Trophoblast cell (in vitro differentiated cells and primary cell): Measurements from ENCODE around the gene CDC45.

Experiments
- DNase-seq, 2 donors: peaks; one replicate each; pipeline ENCODE4 v3.0.0-alpha.2; 2016
- H2AFZ ChIP-seq: 2 replicates; pipeline ENCODE4 v1.6.1; 2013; ENCODE audit warnings: low read length, moderate library complexity, mild to moderate bottlenecking; ENCODE audit not compliant: insufficient read depth, poor library complexity
- H2AK5ac ChIP-seq: 2 replicates; pipeline ENCODE4 v1.6.1; 2013; ENCODE audit warnings: mild to moderate bottlenecking, low read length
- H2BK120ac ChIP-seq: 2 replicates; pipeline ENCODE4 v1.6.1; 2013; ENCODE audit warnings: low read length, mild to moderate bottlenecking, moderate library complexity; ENCODE audit not compliant: insufficient read depth, poor library complexity
- H2BK12ac ChIP-seq: 2 replicates; pipeline ENCODE4 v1.6.1; 2013; ENCODE audit warnings: mild to moderate bottlenecking, low read length, moderate library complexity
- H2BK5ac ChIP-seq: 2 replicates; pipeline ENCODE4 v1.6.1; 2013; ENCODE audit warnings: low read length, low read depth, moderate library complexity, mild to moderate bottlenecking; ENCODE audit not compliant: poor library complexity
- H3K14ac ChIP-seq: 2 replicates; pipeline ENCODE4 v1.6.1; 2013; ENCODE audit warnings: mild to moderate bottlenecking, low read length
- H3K18ac ChIP-seq: 2 replicates; pipeline ENCODE4 v1.6.1; 2013; ENCODE audit warnings: mild to moderate bottlenecking, low read length
- H3K23ac ChIP-seq: 2 replicates; pipeline ENCODE4 v1.6.1; 2013; ENCODE audit warnings: low read length
- H3K27ac ChIP-seq: 2 replicates; pipeline ENCODE4 v1.5.1; 2013; ENCODE audit warnings: low read depth, mild to moderate bottlenecking, inconsistent platforms, low read length, moderate library complexity
- H3K27me3 ChIP-seq: 2 replicates; pipeline ENCODE4 v1.6.1; 2013; ENCODE audit warnings: inconsistent platforms, mild to moderate bottlenecking, low read length, moderate library complexity; ENCODE audit not compliant: insufficient read depth
- H3K36me3 ChIP-seq, 2 experiments: 1 replicate in 1 of 2; 2 replicates in 1 of 2; pipeline ENCODE4 v1.6.1; 2013; ENCODE audit warnings: low read length in 2 of 2, mild to moderate bottlenecking in 2 of 2, moderate library complexity in 1 of 2; ENCODE audit not compliant: insufficient read depth in 2 of 2, control insufficient read depth in 1 of 2
- H3K4ac ChIP-seq: 2 replicates; pipeline ENCODE4 v1.6.1; 2013; ENCODE audit warnings: low read depth, mild to moderate bottlenecking, low read length, moderate library complexity
- H3K4me1 ChIP-seq, 2 experiments: 1 replicate in 1 of 2; 2 replicates in 1 of 2; pipeline ENCODE4 v1.6.1; 2013; ENCODE audit warnings: low read length in 2 of 2, mild to moderate bottlenecking in 2 of 2, moderate library complexity in 1 of 2; ENCODE audit not compliant: insufficient read depth in 2 of 2, control insufficient read depth in 1 of 2
- H3K4me2 ChIP-seq: 2 replicates; pipeline ENCODE4 v1.6.1; 2013; ENCODE audit warnings: inconsistent platforms, mild to moderate bottlenecking, low read length, moderate library complexity
- H3K4me3 ChIP-seq: 2 replicates; pipeline ENCODE4 v1.5.1; 2013; ENCODE audit warnings: mild to moderate bottlenecking, low read depth, low read length, inconsistent platforms
- H3K79me1 ChIP-seq: one replicate; pipeline ENCODE4 v1.6.1; 2013; ENCODE audit warnings: low read length
- H3K79me2 ChIP-seq: 2 replicates; pipeline ENCODE4 v1.6.1; 2013; ENCODE audit warnings: low read length, mild to moderate bottlenecking; ENCODE audit not compliant: control insufficient read depth, insufficient read depth, poor library complexity
- H3K9ac ChIP-seq: 2 replicates; pipeline ENCODE4 v1.6.1; 2013; ENCODE audit warnings: mild to moderate bottlenecking, low read length
- H3K9me3 ChIP-seq: 2 replicates; pipeline ENCODE4 v1.6.1; 2013; ENCODE audit warnings: low read depth, mild to moderate bottlenecking, control low read depth, inconsistent platforms, low read length; ENCODE audit not compliant: insufficient read depth
- H4K12ac ChIP-seq: 2 replicates; pipeline ENCODE4 v1.6.1; 2013; ENCODE audit warnings: low read depth, mild to moderate bottlenecking, low read length, moderate library complexity
- H4K8ac ChIP-seq: 2 replicates; pipeline ENCODE4 v1.6.1; 2013; ENCODE audit warnings: low read depth, mild to moderate bottlenecking, low read length, moderate library complexity
- H4K91ac ChIP-seq: one replicate; pipeline ENCODE4 v1.6.1; 2013; ENCODE audit warnings: low read depth, mild to moderate bottlenecking, low read length, moderate library complexity
- WGBS: extraction: QIAGEN DNeasy Blood & Tissue Kit; methylation state at CpG from one replicate; pipeline ENCODE4 v1.1.7; 2013; ENCODE audit warnings: missing lambda C conversion rate; ENCODE audit not compliant: insufficient read length, insufficient coverage; ENCODE audit errors: extremely low coverage; 5-methylcytosine and 5-hydroxymethylcytosine counted together

CDC45 gene

DNA sequence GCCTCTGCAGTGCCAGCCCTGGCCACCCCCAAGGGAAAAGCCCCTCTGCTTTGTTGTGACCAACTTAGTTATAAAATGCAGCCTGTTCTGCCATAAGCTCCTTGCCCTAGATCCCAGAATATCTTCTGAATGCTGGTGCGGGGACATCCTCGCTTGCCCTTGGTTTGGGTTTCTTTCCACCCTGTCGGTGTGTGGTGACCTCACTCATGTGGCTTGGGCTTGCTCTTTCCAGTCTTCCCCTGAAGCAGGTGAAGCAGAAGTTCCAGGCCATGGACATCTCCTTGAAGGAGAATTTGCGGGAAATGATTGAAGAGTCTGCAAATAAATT lies 27.8 kb downstream of the CDC45 start:
- no peak overlapping the region for H4K8ac ChIP-seq
- WGBS: no CpG with 5 or more reads among the region's 4 CpGs
- no peak overlapping the region for H3K27ac ChIP-seq

DNA sequence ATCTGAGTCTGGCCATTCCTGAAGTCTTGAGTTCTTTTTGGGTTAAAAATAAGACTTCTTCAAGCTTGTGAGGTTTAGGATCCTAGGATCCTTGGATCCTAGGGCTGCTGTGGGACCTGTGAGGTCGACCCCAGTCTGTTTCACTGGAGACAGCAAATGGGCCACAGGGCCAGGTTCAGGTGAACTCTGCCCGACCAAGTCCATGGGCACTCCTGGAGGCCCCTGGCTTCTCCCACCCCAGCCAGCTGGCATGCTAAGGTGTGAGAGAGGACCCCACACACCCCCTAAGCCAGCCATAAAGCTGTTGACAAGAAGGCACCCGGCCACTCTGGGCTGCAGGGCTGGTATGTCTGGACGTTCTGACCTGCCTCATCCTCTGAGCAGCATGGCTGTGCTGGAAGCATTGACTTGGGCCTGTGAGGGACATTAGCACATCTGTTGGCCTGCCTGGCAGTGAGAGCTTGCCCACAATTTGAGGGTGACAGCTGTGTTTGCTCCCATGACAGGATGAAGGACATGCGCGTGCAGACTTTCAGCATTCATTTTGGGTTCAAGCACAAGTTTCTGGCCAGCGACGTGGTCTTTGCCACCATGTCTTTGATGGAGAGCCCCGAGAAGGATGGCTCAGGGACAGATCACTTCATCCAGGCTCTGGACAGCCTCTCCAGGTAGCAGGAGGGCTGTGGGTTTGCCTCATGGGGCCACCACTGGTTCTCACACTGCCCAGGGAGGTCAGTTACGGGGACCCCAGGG lies 28.5 kb downstream of the CDC45 start:
- no peak overlapping the region for H2BK120ac ChIP-seq
- no peak for DNase-seq
- H2BK5ac ChIP-seq: no peak overlapping the region
- no peaks in the 10 kb centered on the region for H3K79me1 ChIP-seq
- H3K4me1 ChIP-seq: no peaks in the 10 kb centered on the region
- no peak overlapping the region for H4K91ac ChIP-seq
- no peaks in the 10 kb centered on the region for H3K9me3 ChIP-seq
- H2BK12ac ChIP-seq: no peak overlapping the region
- no peaks in the 10 kb centered on the region for H3K27me3 ChIP-seq
- no peak overlapping the region for H4K8ac ChIP-seq
- H2AFZ ChIP-seq: no peak overlapping the region
- H3K18ac ChIP-seq: no peak overlapping the region
- H3K4me3 ChIP-seq: no peak overlapping the region
- peaks cover 26 to 37% of the 10 kb centered on the region in 2 experiments for H3K36me3 ChIP-seq
- no CpG with 5 or more reads among the region's 10 CpGs for WGBS
- no peak overlapping the region for H3K4me2 ChIP-seq
- no peak overlapping the region for H2AK5ac ChIP-seq
- no peak overlapping the region for H3K27ac ChIP-seq
- H3K14ac ChIP-seq: no peak overlapping the region
- no peak overlapping the region for H3K23ac ChIP-seq
- H3K9ac ChIP-seq: no peak overlapping the region
- H3K79me2 ChIP-seq: no peaks in the 10 kb centered on the region
- H4K12ac ChIP-seq: no peak overlapping the region
- H3K4ac ChIP-seq: no peak overlapping the region

More for the DNA sequence above, 27.8 kb downstream of the CDC45 start:
- H3K23ac ChIP-seq: no peak overlapping the region
- H3K4me1 ChIP-seq: no peaks in the 10 kb centered on the region
- no peak overlapping the region for H2AFZ ChIP-seq
- no peak overlapping the region for H2BK12ac ChIP-seq
- no peak overlapping the region for H2BK5ac ChIP-seq
- H3K9ac ChIP-seq: no peak overlapping the region
- no peaks in the 10 kb centered on the region for H3K79me1 ChIP-seq
- no peak overlapping the region for H3K4ac ChIP-seq
- no peak overlapping the region for H4K12ac ChIP-seq
- H3K36me3 ChIP-seq: peaks cover 23 to 34% of the 10 kb centered on the region in 2 experiments
- H3K27me3 ChIP-seq: no peaks in the 10 kb centered on the region
- no peak overlapping the region for H4K91ac ChIP-seq
- H3K9me3 ChIP-seq: no peaks in the 10 kb centered on the region
- H3K4me2 ChIP-seq: no peak overlapping the region
- no peaks in the 10 kb centered on the region for H3K79me2 ChIP-seq
- no peak overlapping the region for H3K4me3 ChIP-seq
- no peak overlapping the region for H3K14ac ChIP-seq
- DNase-seq: no peak
- H3K18ac ChIP-seq: no peak overlapping the region
- no peak overlapping the region for H2AK5ac ChIP-seq
- no peak overlapping the region for H2BK120ac ChIP-seq

DNA sequence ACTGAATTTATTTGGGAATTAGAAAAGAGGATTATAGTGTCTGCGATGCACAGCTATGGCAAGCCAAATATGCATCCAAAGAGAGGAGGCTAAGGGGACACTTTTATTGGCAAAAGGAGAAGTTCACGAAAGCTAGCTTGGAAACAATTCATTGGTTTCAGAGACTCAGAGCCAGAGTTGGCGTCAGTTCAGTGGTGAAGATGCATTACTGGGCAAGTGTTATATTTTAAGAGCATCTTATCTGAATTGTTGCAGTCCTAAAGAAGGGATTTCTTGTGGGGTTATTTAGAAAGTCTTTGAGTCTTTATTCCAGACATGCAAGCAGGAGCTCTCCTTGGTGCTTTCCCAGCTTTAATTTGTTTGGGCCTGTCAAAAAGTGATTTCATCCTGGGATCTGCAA lies 29.5 kb downstream of the CDC45 start:
- whole genome bisulfite sequencing: no CpG with 5 or more reads among the region's 3 CpGs
- Histone ChIP-seq H3K4ac (no peak overlapping the region), H3K4me2 (no peak overlapping the region)

DNA sequence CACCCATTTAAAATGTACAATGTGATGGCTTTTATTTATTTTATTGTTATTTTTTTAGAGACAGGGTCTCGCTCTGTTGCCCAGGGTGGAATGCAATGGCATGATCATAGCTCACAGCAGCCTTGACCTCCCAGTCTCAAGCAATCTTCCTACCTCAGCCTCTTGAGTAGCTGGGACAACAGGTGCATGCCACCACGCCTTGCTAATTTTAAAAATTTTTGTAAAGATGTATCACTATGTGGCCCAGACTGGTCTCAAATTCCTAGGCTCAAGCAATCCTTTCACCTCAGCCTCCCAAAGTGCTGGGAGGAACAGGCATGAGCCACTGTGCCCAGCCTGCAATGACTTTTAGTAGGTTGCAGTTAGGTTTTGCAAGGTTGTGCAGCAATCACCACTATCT lies 30.2 kb downstream of the CDC45 start:
- Histone ChIP-seq H3K27me3 (no peaks in the 10 kb centered on the region), H3K14ac (no peak overlapping the region), H4K91ac (no peak overlapping the region), H3K4me1 (no peaks in the 10 kb centered on the region), H3K4me3 (no peak overlapping the region), H3K36me3 (peaks cover 32 to 44% of the 10 kb centered on the region in 2 experiments), H3K9me3 (no peaks in the 10 kb centered on the region), H2BK5ac (no peak overlapping the region), H2AK5ac (no peak overlapping the region), H3K27ac (no peak overlapping the region), H3K18ac (no peak overlapping the region), H2BK120ac (no peak overlapping the region), H3K79me2 (no peaks in the 10 kb centered on the region), H4K12ac (no peak overlapping the region), H3K9ac (no peak overlapping the region), H3K23ac (no peak overlapping the region), H4K8ac (no peak overlapping the region), H2AFZ (no peak overlapping the region), H3K4me2 (no peak overlapping the region), H3K4ac (no peak overlapping the region), H3K79me1 (no peaks in the 10 kb centered on the region), H2BK12ac (no peak overlapping the region)
- no CpG with 5 or more reads among the region's 2 CpGs for WGBS
- no peak for DNase-seq

More for the DNA sequence above, 29.5 kb downstream of the CDC45 start:
- Histone ChIP-seq H3K9me3 (no peaks in the 10 kb centered on the region), H3K23ac (no peak overlapping the region), H3K79me2 (no peaks in the 10 kb centered on the region), H3K27ac (no peak overlapping the region), H3K4me1 (no peaks in the 10 kb centered on the region), H4K91ac (no peak overlapping the region), H3K36me3 (peaks cover 28 to 39% of the 10 kb centered on the region in 2 experiments), H3K14ac (no peak overlapping the region), H2AK5ac (no peak overlapping the region), H4K12ac (no peak overlapping the region), H2BK12ac (no peak overlapping the region), H3K18ac (no peak overlapping the region), H3K27me3 (no peaks in the 10 kb centered on the region), H3K4me3 (no peak overlapping the region), H2BK5ac (no peak overlapping the region), H4K8ac (no peak overlapping the region), H3K79me1 (no peaks in the 10 kb centered on the region), H2AFZ (no peak overlapping the region), H3K9ac (no peak overlapping the region), H2BK120ac (no peak overlapping the region)
- no peak for DNase-seq
